Choroid plexus epithelial cell (primary cell): ENCODE measurements around the gene NPFFR1.
"Not testable (repeated sequence)": the region's sequence is repeated elsewhere in the genome, so short reads cannot be mapped to it uniquely, and the experiment has no call there.

ENCODE experiments used
- DNase-seq: peaks from one replicate; pipeline ENCODE4 v3.0.0-alpha.2; 2010; ENCODE audit warnings: low read depth
- H3K4me3 ChIP-seq: 2 replicates; pipeline ENCODE4 v1.5.1; 2011; ENCODE audit warnings: low read depth, mild to moderate bottlenecking, control low read depth, low read length, moderate library complexity
- TF ChIP-seq, protein P1 (sequence below): conservative IDR thresholded peaks from 2 replicates; pipeline ENCODE4 v1.5.1; 2011; ENCODE audit warnings: low read depth, mild to moderate bottlenecking, control low read depth, inconsistent platforms, low read length, moderate library complexity

The NPFFR1 gene

GRCh38 chr10:70260259-70260658 lies 23.5 kb downstream of the NPFFR1 start:
- DNase-seq: no peak
- no peak overlapping the region for H3K4me3 ChIP-seq
- TF ChIP-seq, protein P1, sequence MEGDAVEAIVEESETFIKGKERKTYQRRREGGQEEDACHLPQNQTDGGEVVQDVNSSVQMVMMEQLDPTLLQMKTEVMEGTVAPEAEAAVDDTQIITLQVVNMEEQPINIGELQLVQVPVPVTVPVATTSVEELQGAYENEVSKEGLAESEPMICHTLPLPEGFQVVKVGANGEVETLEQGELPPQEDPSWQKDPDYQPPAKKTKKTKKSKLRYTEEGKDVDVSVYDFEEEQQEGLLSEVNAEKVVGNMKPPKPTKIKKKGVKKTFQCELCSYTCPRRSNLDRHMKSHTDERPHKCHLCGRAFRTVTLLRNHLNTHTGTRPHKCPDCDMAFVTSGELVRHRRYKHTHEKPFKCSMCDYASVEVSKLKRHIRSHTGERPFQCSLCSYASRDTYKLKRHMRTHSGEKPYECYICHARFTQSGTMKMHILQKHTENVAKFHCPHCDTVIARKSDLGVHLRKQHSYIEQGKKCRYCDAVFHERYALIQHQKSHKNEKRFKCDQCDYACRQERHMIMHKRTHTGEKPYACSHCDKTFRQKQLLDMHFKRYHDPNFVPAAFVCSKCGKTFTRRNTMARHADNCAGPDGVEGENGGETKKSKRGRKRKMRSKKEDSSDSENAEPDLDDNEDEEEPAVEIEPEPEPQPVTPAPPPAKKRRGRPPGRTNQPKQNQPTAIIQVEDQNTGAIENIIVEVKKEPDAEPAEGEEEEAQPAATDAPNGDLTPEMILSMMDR: peak; percentile 4

DNA sequence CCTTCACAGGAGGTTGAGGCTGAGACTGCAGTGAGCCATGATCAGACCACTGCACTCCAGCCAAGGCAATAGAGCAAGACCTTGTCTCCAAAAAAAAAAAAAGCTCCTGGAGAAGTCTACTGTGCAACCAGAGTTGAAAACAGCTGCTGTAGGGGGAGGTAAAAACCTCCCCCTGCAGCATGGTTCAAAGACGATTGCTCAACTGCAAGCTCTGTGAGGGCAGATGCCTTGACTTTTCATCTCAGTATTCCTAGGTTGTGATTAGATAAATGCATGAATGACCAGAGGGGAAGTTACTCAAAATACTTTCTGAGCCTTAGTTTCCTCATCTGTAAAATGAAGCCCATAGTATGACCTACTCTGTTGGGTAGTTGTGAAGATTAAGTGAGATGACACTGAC lies 25.6 kb downstream of the NPFFR1 start:
- no peak for DNase-seq
- TF ChIP-seq, protein P1: no peak
- H3K4me3 ChIP-seq: no peak overlapping the region

DNA sequence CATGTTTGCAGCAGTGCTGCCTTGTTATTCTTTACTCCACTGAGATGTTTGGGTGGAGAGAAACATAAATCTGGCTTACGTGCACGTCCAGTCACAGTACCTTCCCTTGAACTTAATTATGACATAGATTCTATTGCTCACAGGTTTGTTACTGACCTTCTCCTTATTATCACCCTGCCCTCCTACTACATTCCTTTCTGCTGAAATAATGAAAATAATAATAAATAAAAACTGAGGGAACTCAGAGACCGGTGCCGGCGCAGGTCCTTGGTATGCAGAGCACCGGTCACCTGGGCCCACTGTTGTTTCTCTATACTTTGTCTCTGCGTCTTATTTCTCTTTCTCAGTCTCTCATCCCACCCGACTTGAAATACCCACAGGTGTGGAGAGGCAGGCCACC lies 26.0 kb downstream of the NPFFR1 start:
- DNase-seq: peak; percentile 24
- not testable (repeated sequence) for H3K4me3 ChIP-seq

DNA sequence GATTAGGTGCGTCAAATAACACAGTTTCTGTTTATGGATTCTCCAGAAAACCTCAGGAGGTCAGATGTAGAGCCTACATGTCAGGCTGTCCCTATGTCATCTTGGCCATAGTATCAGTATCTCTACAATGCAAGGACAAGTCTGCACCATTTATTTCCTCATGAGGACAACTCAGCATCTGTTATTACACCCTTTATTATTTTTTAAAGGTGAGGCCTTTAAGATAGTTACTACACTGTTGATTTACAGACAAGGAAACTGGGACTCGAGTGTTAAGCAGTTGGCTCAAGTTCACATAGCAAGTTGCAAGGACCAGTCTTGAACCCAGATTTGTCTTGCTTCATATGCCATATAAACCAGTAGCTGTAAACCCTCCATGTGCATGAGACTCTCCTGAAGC lies 27.3 kb downstream of the NPFFR1 start:
- DNase-seq: no peak
- no peak overlapping the region for H3K4me3 ChIP-seq
- TF ChIP-seq, protein P1: no peak

GRCh38 chr10:70255329-70256299 lies 28.2 kb downstream of the NPFFR1 start:
- DNase-seq: no peak
- peak overlapping the region; percentile 22 for H3K4me3 ChIP-seq
- TF ChIP-seq, protein P1: peak; percentile 20

DNA sequence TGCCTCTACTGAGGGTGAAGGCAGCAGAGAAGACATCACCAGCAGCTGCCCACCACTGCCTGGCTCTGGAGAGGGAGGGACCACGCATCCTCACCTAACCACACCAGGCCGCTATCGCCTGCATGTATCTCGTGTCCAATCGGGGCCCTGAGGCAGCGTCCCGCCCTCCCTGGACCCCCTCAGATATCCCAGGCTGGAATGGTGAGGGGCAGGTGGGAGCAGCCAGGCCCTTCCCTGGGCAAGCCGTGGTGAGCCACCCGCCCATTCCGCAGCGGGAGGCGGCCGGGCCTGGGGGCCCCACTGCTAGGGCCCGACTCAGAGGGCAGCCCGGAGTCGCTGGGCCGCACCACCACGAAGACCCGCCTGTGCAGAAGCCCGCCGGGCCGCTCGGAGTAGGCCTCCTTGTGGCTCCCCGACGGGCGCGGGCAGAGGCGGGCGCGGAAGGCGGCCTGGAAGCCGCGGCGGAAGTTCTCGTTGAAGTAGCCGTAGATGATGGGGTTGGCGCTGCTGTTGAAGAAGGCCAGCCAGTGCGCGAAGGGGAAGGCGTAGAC lies 29.0 kb downstream of the NPFFR1 start:
- TF ChIP-seq, protein P1: no peak
- H3K4me3 ChIP-seq: no peak overlapping the region

DNA sequence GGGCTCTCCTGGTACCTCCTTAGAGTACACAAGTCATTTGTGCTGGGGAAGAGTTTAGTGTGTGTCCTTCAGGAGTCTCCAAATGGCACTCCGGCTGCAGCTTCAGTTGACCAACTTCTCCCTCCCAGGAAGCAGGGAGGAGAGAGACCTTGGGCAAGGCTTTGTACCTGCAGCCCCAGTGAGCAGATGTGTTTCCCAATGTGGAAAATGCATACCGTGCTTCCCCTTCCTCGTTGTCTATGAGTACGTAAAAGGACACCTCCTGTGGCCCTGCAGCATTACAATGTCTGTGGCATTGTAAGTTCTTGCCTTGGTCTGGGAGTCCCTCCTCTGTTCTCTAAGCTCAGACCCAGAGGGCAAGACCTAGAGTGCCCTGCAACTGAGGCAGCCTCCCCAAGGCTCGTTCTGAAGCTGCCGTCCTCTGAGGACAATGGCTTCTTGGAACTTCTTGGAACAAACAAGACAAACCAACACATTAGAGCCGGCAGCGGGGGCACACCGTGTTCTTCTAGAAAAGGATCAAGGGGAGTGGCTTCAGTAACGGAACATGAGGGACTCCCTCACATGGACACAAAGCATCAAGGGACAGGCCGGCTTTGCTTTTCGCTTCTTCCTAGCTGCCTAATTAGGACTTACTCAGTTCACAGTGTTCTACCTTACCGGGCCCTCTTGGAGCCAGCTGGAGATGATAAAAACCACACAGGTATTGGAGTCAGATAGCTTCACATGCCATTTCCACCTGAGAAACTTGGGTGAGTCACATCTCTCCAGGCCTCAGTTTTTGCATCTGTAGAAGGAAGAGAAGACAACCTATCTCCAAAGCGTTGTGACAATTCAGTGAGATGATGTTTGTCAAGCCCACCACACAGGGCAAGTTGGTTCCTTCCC lies 29.7 kb downstream of the NPFFR1 start:
- H3K4me3 ChIP-seq: no peak overlapping the region
- TF ChIP-seq, protein P1: no peak
- DNase-seq: no peak

More for the DNA sequence above, 29.0 kb downstream of the NPFFR1 start:
- no peak for DNase-seq
